Brain microvascular endothelial cell (primary cell): ENCODE measurements around the gene RAB11FIP4.
A peak's percentile ranks its signal among the peaks of the same experiment; 100 is the strongest.

Experiments
- DNase-seq: peaks from one replicate; pipeline ENCODE4 v3.0.0-alpha.2; 2020
- H3K27ac ChIP-seq: fragments of 250-450 bp; sonication (Bioruptor Pico); 2 replicates; pipeline ENCODE4 v1.5.1; 2020; ENCODE audit warnings: mild to moderate bottlenecking, moderate library complexity
- H3K27me3 ChIP-seq: fragments of 250-450 bp; sonication (Bioruptor Pico); replicated peaks from 2 replicates; pipeline ENCODE4 v1.5.1; 2020; ENCODE audit warnings: mild to moderate bottlenecking
- H3K36me3 ChIP-seq: fragments of 250-450 bp; sonication (Bioruptor Pico); replicated peaks from 2 replicates; pipeline ENCODE4 v1.5.1; 2020; ENCODE audit warnings: mild to moderate bottlenecking
- H3K4me3 ChIP-seq: 2 replicates; pipeline ENCODE4 v1.5.1; 2011; ENCODE audit warnings: low read depth, mild to moderate bottlenecking, control low read depth, low read length, moderate library complexity
- in situ Hi-C: cut with HindIII; loops from 2 replicates; pipeline ENCODE4 v1.10.0; 2017; ENCODE audit warnings: low sequenced_read_pairs, low pct_ligation_motif_present
- TF ChIP-seq, protein P1 (sequence below): IDR thresholded peaks from 2 replicates; pipeline ENCODE4 v1.5.1; 2011; ENCODE audit warnings: low read depth, mild to moderate bottlenecking, moderate library complexity, low read length, control low read depth, inconsistent platforms; ENCODE audit errors: missing control alignments

RAB11FIP4 gene

GRCh38 chr17:31549525-31550388 is 158.3 kb downstream of the RAB11FIP4 start:
- H3K27ac ChIP-seq, result peak overlapping the region; percentile 55
- in situ Hi-C loops, result no loop called here
- TF ChIP-seq, protein P1, sequence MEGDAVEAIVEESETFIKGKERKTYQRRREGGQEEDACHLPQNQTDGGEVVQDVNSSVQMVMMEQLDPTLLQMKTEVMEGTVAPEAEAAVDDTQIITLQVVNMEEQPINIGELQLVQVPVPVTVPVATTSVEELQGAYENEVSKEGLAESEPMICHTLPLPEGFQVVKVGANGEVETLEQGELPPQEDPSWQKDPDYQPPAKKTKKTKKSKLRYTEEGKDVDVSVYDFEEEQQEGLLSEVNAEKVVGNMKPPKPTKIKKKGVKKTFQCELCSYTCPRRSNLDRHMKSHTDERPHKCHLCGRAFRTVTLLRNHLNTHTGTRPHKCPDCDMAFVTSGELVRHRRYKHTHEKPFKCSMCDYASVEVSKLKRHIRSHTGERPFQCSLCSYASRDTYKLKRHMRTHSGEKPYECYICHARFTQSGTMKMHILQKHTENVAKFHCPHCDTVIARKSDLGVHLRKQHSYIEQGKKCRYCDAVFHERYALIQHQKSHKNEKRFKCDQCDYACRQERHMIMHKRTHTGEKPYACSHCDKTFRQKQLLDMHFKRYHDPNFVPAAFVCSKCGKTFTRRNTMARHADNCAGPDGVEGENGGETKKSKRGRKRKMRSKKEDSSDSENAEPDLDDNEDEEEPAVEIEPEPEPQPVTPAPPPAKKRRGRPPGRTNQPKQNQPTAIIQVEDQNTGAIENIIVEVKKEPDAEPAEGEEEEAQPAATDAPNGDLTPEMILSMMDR, result no peak
- H3K4me3 ChIP-seq, result peak overlapping the region; percentile 89
- no peaks in the 10 kb centered on the region for H3K36me3 ChIP-seq
- H3K27me3 ChIP-seq, result no peaks in the 10 kb centered on the region
- peak; percentile 87 for DNase-seq

DNA sequence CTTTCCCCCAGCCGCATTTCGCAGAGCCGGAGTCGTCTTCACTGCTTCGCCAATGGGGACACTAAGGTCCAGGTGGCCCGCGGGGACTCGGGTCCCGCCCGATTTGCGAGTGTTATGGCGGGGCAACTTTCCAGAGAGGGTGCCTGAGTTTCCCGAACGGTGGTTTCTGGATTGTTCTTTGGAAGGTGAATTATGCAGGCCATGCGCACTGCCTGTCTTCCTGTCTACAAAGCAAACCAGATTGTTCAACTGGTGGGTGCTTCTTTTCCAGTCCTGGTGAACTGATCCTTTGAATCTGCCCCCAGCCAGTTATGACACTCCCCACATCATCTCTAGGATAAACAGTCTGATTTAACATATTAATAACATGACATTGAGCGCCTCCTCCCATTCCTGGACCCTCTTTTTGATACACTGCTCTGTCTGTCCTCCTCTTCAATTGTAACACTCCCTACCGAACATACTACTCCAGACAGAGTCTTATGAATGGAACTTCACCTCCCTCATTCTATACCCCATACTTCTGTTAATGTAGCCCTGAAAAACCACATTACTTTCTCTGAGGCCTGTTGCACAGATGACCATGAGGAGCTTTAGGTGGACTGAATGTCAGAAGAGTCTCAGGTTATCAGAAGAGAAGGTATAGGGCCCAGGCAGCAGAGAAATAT is 159.0 kb downstream of the RAB11FIP4 start:
- DNase-seq, result no peak
- Histone ChIP-seq H3K4me3 (peak overlapping the region; percentile 55), H3K27me3 (no peaks in the 10 kb centered on the region), H3K36me3 (no peaks in the 10 kb centered on the region), H3K27ac (no peak overlapping the region)
- TF ChIP-seq, protein P1, result no peak
- in situ Hi-C loops, result no loop called here

DNA sequence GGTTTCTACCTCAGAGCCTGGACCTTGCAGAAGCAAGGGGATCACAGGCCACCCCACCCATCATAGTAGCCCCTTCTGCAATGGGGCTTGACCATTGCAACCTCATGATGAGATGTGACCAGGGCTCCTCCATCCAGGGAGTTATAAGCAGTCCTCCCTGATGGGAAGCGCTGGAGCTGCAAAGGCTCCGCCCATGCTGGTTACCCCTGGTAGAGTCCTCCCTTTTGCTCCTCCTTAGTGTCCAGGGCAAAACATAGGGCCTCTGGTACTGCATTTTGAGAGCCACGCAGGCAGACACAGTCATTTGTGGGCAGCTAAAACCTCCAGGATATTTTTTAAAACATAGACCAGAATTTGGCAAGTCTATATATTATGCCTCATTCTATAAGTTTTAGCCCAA is 161.1 kb downstream of the RAB11FIP4 start:
- Histone ChIP-seq H3K27ac (no peak overlapping the region), H3K27me3 (no peaks in the 10 kb centered on the region), H3K36me3 (no peaks in the 10 kb centered on the region), H3K4me3 (no peak overlapping the region)
- TF ChIP-seq, protein P1, result no peak
- no peak for DNase-seq
- in situ Hi-C loops, result no loop called here

- in situ Hi-C loops, result no loop called here
- Histone ChIP-seq H3K36me3 (no peaks in the 10 kb centered on the region), H3K4me3 (no peak overlapping the region), H3K27me3 (no peaks in the 10 kb centered on the region), H3K27ac (no peak overlapping the region)
- TF ChIP-seq, protein P1, result no peak
- no peak for DNase-seq
These were observed 162.0 kb downstream of the RAB11FIP4 start for GRCh38 chr17:31553506-31553905.

DNA sequence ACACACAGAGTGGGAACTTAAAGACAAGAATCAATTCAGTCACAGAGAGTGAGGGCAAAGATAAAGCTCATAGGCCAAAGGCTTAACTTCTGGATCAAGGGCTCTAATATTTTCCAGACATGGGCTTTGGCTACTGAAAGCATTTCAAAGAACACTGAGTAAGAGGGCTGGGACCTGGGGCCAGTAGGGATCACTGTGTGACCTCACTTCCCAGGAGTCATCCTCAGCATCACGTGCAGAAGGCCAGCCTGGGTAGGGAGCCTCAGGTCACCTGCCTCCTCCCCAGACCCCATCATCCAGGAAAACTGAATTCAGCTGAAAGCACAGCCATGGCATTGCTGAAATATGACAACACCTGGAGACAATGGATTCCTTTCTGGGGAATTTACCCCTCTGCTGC is 163.5 kb downstream of the RAB11FIP4 start:
- Histone ChIP-seq H3K27me3 (no peaks in the 10 kb centered on the region), H3K36me3 (no peaks in the 10 kb centered on the region), H3K4me3 (no peak overlapping the region), H3K27ac (no peak overlapping the region)
- no peak for DNase-seq
- TF ChIP-seq, protein P1, result no peak
- in situ Hi-C loops, result no loop called here
